GM23248 (cell line): ENCODE measurements around the gene KIF1B. TPM values are rescaled to one million over a fixed set of nuclear protein-coding genes. Genes with fewer than 3 reads are reported as not detected.

Experiments
- DNase-seq: peaks from one replicate; pipeline ENCODE4 v3.0.0-alpha.2; 2015
- H2AFZ ChIP-seq: fragments of 200-600 bp; sonication (generic); 2 replicates; pipeline ENCODE4 v1.6.1; 2016; ENCODE audit warnings: antibody characterized with exemption
- H3F3A ChIP-seq: fragments of 200-600 bp; sonication (generic); 2 replicates; pipeline ENCODE4 v1.6.1; 2016; ENCODE audit warnings: mild to moderate bottlenecking, antibody characterized with exemption, mixed run types; ENCODE audit not compliant: insufficient read depth
- H3K27ac ChIP-seq: fragments of 200-600 bp; sonication (generic); 2 replicates; pipeline ENCODE4 v1.5.1; 2016; ENCODE audit warnings: mild to moderate bottlenecking
- H3K27me3 ChIP-seq: fragments of 200-600 bp; sonication (generic); replicated peaks from 2 replicates; pipeline ENCODE4 v1.6.1; 2016; ENCODE audit warnings: mild to moderate bottlenecking; ENCODE audit not compliant: insufficient read depth
- H3K36me3 ChIP-seq: fragments of 200-600 bp; sonication (generic); 2 replicates; pipeline ENCODE4 v1.6.1; 2016; ENCODE audit warnings: low read depth, mild to moderate bottlenecking
- H3K4me1 ChIP-seq: fragments of 200-600 bp; sonication (generic); 2 replicates; pipeline ENCODE4 v1.6.1; 2016; ENCODE audit warnings: mild to moderate bottlenecking; ENCODE audit not compliant: insufficient read depth
- H3K4me2 ChIP-seq: fragments of 200-600 bp; sonication (generic); one replicate; pipeline ENCODE4 v1.6.1; 2016; ENCODE audit warnings: mild to moderate bottlenecking; ENCODE audit not compliant: unreplicated experiment
- H3K4me3 ChIP-seq: fragments of 200-600 bp; sonication (generic); 2 replicates; pipeline ENCODE4 v1.5.1; 2016; ENCODE audit warnings: mild to moderate bottlenecking
- H3K79me2 ChIP-seq: fragments of 200-600 bp; sonication (generic); 2 replicates; pipeline ENCODE4 v1.6.1; 2016; ENCODE audit warnings: mild to moderate bottlenecking; ENCODE audit not compliant: insufficient read depth
- H3K9ac ChIP-seq: fragments of 200-600 bp; sonication (generic); 2 replicates; pipeline ENCODE4 v1.6.1; 2016; ENCODE audit warnings: mild to moderate bottlenecking
- H3K9me2 ChIP-seq: fragments of 200-600 bp; sonication (generic); 2 replicates; pipeline ENCODE4 v1.6.1; 2016; ENCODE audit warnings: mixed run types, mild to moderate bottlenecking, moderate library complexity; ENCODE audit not compliant: insufficient read depth
- H3K9me3 ChIP-seq: fragments of 200-600 bp; sonication (generic); one replicate; pipeline ENCODE4 v1.6.1; 2017; ENCODE audit warnings: low read depth
- H4K20me1 ChIP-seq: fragments of 200-600 bp; sonication (generic); 2 replicates; pipeline ENCODE4 v1.6.0; 2016; ENCODE audit not compliant: insufficient read depth
- EZH2 ChIP-seq: fragments of 200-600 bp; sonication (generic); IDR thresholded peaks from 2 replicates; pipeline ENCODE4 v1.6.1; 2018; ENCODE audit warnings: antibody characterized with exemption, mild to moderate bottlenecking; ENCODE audit not compliant: insufficient read depth, poor library complexity, severe bottlenecking
- EZH2phosphoT487 ChIP-seq: fragments of 200-600 bp; sonication (generic); IDR thresholded peaks from 2 replicates; pipeline ENCODE4 v1.6.1; 2018; ENCODE audit warnings: antibody characterized with exemption, moderate library complexity, mild to moderate bottlenecking, low read depth; ENCODE audit not compliant: insufficient read depth
- WGBS, 2 experiments: methylation state at CpG; one replicate each; pipeline ENCODE4 v1.1.6; 2015 to 2017; ENCODE audit warnings: low lambda C conversion rate in 2 of 2, low coverage in 1 of 2; ENCODE audit errors: missing lambda C conversion rate in 2 of 2; 5-methylcytosine and 5-hydroxymethylcytosine counted together
- in situ Hi-C: fragments of 300-500 bp; cut with MboI; formaldehyde crosslinking; loops from 2 replicates; pipeline ENCODE4 v1.15.0; 2020
- polyA plus RNA-seq: library from polyadenylated mRNA; unstranded; fragments of >200 nt; fragmentation: Nextera tagmentation; extraction: Ambion mirVana; gene quantifications from 2 replicates; pipeline ENCODE4 v1.2.1, GENCODE V29; 2016
- total RNA-seq: library from RNA; depleted of rRNA; stranded (reverse); fragments of >200 nt; shearing (Covaris generic); gene quantifications from 2 replicates; pipeline ENCODE4 v1.2.3, GENCODE V29; 2014

Gene KIF1B
- total and polyA plus RNA-seq, 2 experiments from 2014 or later: 14.8 to 24.8 TPM

DNA sequence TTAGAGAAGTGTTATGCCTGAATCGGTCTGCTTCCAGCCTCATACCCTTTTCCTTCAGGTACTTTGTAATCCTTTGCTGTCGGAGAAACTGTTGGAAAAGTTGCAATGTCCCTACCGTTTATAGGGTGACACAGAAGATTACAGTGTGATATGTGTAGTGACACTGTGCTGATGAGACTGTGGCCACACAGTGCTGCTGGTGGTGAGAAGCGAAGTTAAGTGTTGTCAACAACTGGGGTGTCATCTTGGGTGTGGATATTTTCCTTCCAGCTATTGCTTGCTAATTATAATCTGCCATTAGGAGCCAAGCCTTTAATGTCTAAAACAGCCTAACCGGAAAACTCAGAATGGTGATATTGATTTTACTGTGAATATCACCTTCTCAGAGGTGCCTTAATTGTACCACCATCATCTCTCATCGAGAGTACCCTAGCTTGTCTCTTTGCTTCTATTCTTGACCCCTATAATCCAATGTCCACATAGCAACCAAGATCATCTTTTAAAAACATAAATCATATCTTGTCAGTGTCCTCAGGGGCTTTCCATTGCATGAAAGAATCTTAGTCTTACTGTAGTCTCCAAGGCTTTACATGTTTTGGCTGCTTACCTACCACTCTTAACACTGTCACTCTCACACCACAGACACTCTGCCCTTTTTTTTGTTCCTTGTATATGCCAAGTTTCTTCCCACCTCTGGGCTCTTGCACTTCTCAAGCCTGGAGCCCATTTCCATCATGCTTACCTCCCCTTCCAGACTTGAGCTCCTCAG is 99.1 kb downstream of the KIF1B start:
- no peak for DNase-seq
- H3K27me3 ChIP-seq: no peaks in the 10 kb centered on the region
- H2AFZ ChIP-seq: no peak overlapping the region
- peaks cover 15% of the 10 kb centered on the region for H3K36me3 ChIP-seq
- peaks cover 8% of the 10 kb centered on the region; the same call in 1 of the 2 replicates for H3K4me1 ChIP-seq
- peaks cover 9% of the 10 kb centered on the region; the same call in 1 of the 2 replicates for H3F3A ChIP-seq
- no peaks in the 10 kb centered on the region for H4K20me1 ChIP-seq
- in situ Hi-C loops: no loop called here
- H3K79me2 ChIP-seq: 0 out of 2 replicates have a peak, but pooled peaks cover 18% of the 10 kb centered on the region
- no peaks in the 10 kb centered on the region for H3K9me2 ChIP-seq
- no peak overlapping the region for H3K4me2 ChIP-seq
- 49 to 56% methylated on average over 6 of the region's 6 CpGs for WGBS, 2 experiments
- no peak overlapping the region for H3K9ac ChIP-seq
- no peak overlapping the region for H3K27ac ChIP-seq
- H3K9me3 ChIP-seq: no peaks in the 10 kb centered on the region
- no peak overlapping the region for H3K4me3 ChIP-seq
- no peak for TF ChIP-seq EZH2phosphoT487
- TF ChIP-seq EZH2: no peak

DNA sequence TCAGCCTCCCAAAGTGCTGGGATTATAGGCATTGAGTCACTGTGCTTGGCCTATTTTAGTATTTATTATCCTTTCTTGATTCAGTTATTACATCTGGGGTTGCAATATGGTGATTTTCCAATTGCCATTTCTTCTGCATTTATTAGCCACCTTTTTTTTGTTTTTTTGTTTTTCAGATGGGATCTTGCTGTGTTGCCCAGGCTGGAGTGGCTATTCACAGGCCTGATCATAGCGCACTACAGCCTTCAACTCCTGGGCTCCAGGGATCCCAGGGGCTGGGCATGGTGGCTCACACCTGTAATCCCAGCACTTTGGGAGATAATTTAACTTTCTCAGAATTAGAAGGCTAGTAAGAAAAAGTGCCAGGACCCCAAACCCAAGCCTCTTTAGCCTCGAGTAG is 106.4 kb downstream of the KIF1B start:
- no peak overlapping the region for H3K27ac ChIP-seq
- no peaks in the 10 kb centered on the region for H3K9me3 ChIP-seq
- no peaks in the 10 kb centered on the region for H4K20me1 ChIP-seq
- no peak overlapping the region for H3K9ac ChIP-seq
- no peak overlapping the region for H3K4me2 ChIP-seq
- in situ Hi-C loops: no loop called here
- H3F3A ChIP-seq: no peaks in the 10 kb centered on the region
- no peak for DNase-seq
- TF ChIP-seq EZH2phosphoT487 (no peak), EZH2 (no peak)
- H2AFZ ChIP-seq: no peak overlapping the region
- H3K4me3 ChIP-seq: no peak overlapping the region
- WGBS, 2 experiments: 97 to 100% methylated on average over 2 of the region's 2 CpGs
- H3K27me3 ChIP-seq: no peaks in the 10 kb centered on the region
- H3K9me2 ChIP-seq: no peaks in the 10 kb centered on the region
- H3K4me1 ChIP-seq: no peaks in the 10 kb centered on the region
- H3K36me3 ChIP-seq: no peaks in the 10 kb centered on the region
- no peaks in the 10 kb centered on the region for H3K79me2 ChIP-seq

DNA sequence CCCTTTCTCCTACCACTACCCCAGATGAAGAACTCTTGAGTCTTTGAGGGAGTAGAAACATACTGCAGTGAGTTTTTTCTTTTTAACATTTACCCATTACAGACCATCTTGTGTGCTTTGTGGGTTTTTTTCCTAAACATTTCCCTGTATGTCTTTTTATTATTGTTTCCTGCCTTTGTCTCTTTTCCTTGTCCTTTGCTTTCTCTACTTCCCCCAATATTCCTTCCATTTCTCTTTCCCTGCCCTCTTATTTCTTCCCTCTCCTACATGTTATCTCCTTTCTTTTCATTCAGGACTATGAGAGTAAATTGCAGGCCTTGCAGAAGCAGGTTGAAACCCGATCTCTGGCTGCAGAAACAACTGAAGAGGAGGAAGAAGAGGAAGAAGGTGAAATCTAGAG is 109.4 kb downstream of the KIF1B start:
- Histone ChIP-seq H3K4me2 (no peak overlapping the region), H3K4me1 (no peaks in the 10 kb centered on the region), H3K27ac (no peak overlapping the region), H3K36me3 (peaks cover 14% of the 10 kb centered on the region; the same call in 1 of the 2 replicates), H3K9me3 (no peaks in the 10 kb centered on the region), H3K9ac (no peak overlapping the region), H3K4me3 (no peak overlapping the region), H3F3A (no peaks in the 10 kb centered on the region), H3K79me2 (no peaks in the 10 kb centered on the region), H3K27me3 (no peaks in the 10 kb centered on the region), H3K9me2 (no peaks in the 10 kb centered on the region), H2AFZ (no peak overlapping the region), H4K20me1 (no peaks in the 10 kb centered on the region)
- WGBS, 2 experiments: 96 to 100% methylated on average over 1 of the region's 1 CpG
- TF ChIP-seq EZH2phosphoT487 (no peak), EZH2 (no peak)
- in situ Hi-C loops: no loop called here
- no peak for DNase-seq

DNA sequence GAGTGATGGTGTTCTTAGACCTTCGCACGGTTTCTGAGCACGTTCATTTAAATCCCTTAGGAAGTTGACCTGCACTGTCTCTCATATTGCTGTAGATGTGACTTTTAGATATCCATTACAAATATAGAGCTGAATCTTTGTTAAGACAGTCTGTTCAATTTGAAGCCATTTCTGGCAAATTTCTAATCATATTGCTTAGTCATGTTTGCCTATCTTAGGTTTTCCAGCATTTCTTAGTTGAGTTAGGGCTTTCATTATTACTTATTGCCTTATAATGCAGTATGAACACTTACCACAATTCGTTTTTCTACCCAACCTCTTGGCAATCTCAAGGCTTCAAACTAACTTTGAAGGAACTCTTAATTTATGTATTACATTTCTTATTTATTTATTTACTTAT is 110.0 kb downstream of the KIF1B start:
- H4K20me1 ChIP-seq: no peaks in the 10 kb centered on the region
- TF ChIP-seq EZH2phosphoT487: no peak
- TF ChIP-seq EZH2: no peak
- no peak for DNase-seq
- peaks cover 19% of the 10 kb centered on the region for H3K36me3 ChIP-seq
- H3K9me2 ChIP-seq: no peaks in the 10 kb centered on the region
- H2AFZ ChIP-seq: no peak overlapping the region
- 65 to 76% methylated on average over 4 of the region's 4 CpGs for WGBS, 2 experiments
- no peaks in the 10 kb centered on the region for H3K4me1 ChIP-seq
- H3K4me2 ChIP-seq: no peak overlapping the region
- H3K27ac ChIP-seq: no peak overlapping the region
- no peaks in the 10 kb centered on the region for H3F3A ChIP-seq
- H3K4me3 ChIP-seq: no peak overlapping the region
- H3K9ac ChIP-seq: no peak overlapping the region
- no peaks in the 10 kb centered on the region for H3K9me3 ChIP-seq
- no peaks in the 10 kb centered on the region for H3K79me2 ChIP-seq
- no peaks in the 10 kb centered on the region for H3K27me3 ChIP-seq
- in situ Hi-C loops: no loop called here
